Measurements from ENCODE around the gene KRTAP25-1. TPM values are rescaled to one million over a fixed set of nuclear protein-coding genes. Genes with fewer than 3 reads are reported as not detected.

Gene KRTAP25-1
- total RNA-seq, 1 experiment from 2014 or later: not detected

- H2BK5ac ChIP-seq (ENCODE audit: insufficient read length, low read length): no peak overlapping the region
- Mint-ChIP-seq H3K27me3 (ENCODE audit: low read depth) (no peaks in the 10 kb centered on the region), H3K4me1 (peaks cover 2 to 3% of the 10 kb centered on the region in 2 experiments; a peak in 3 of 4 replicates), H3K9me3 (no peaks in the 10 kb centered on the region), H3K36me3 (ENCODE audit: insufficient read depth in 1 of 3, low read depth in 3 of 3) (no peaks in the 10 kb centered on the region), H3K27ac (no peak overlapping the region), H3K4me3 (no peak overlapping the region)
- H3K4me2 ChIP-seq (ENCODE audit: insufficient read depth, insufficient read length, low read length): no peak overlapping the region
- H3K4ac ChIP-seq (ENCODE audit: low read depth, low read length): no peak overlapping the region
- H4K20me1 ChIP-seq (ENCODE audit: control insufficient read depth, insufficient read depth, insufficient read length): no peaks in the 10 kb centered on the region
- no peak overlapping the region for H3K18ac ChIP-seq (ENCODE audit: insufficient read length, low read depth, low read length)
- no peak overlapping the region for H3T11ph ChIP-seq (ENCODE audit: low read length)
- no peaks in the 10 kb centered on the region for H3K79me1 ChIP-seq (ENCODE audit: insufficient read depth, low read depth, low read length, poor library complexity, severe bottlenecking)
- H3K9ac ChIP-seq (ENCODE audit: extremely low read depth, insufficient read length, low read length): no peak overlapping the region
- H3K56ac ChIP-seq (ENCODE audit: insufficient read length, low read depth, low read length): no peak overlapping the region
- no peak overlapping the region for H2AFZ ChIP-seq (ENCODE audit: low read length)
- no peaks in the 10 kb centered on the region for H3K27me3 ChIP-seq (ENCODE audit: insufficient read depth, low read length)
- no peak overlapping the region for H4K5ac ChIP-seq (ENCODE audit: insufficient read length, low read depth, low read length)
- H2BK120ac ChIP-seq (ENCODE audit: low read depth, low read length, poor library complexity, severe bottlenecking): no peak overlapping the region
- no peak overlapping the region for H4K8ac ChIP-seq (replicated peaks; ENCODE audit: insufficient read length, low read depth, low read length)
- no peak overlapping the region for H2BK15ac ChIP-seq (ENCODE audit: low read depth, low read length)
- H3K27ac ChIP-seq (ENCODE audit: insufficient read length, low read depth, low read length): no peak overlapping the region
- no peak overlapping the region for H2BK12ac ChIP-seq (ENCODE audit: insufficient read length, low read depth, low read length)
- H3K79me2 ChIP-seq (ENCODE audit: insufficient read depth, low read length): no peaks in the 10 kb centered on the region
- H3K9me3 ChIP-seq (ENCODE audit: control insufficient read depth, low read depth, low read length): no peaks in the 10 kb centered on the region
- H2AK5ac ChIP-seq (ENCODE audit: insufficient read length, low read length): no peak overlapping the region
- no peaks in the 10 kb centered on the region for H3K23me2 ChIP-seq (ENCODE audit: insufficient read length, low read depth, low read length, poor library complexity, severe bottlenecking)
- no peak overlapping the region for H4K91ac ChIP-seq (ENCODE audit: insufficient read length, low read depth, low read length)
- no peak overlapping the region for H3K14ac ChIP-seq (ENCODE audit: insufficient read depth, low read length)
- H3K4me1 ChIP-seq (ENCODE audit: insufficient read depth, low read length): no peaks in the 10 kb centered on the region
- no peak overlapping the region for H3K23ac ChIP-seq (ENCODE audit: insufficient read length, low read depth, low read length)
- TF ChIP-seq CTCF (conservative IDR thresholded peaks at IDR 0.05): peak; percentile 74
- H2BK20ac ChIP-seq (ENCODE audit: low read depth, low read length, poor library complexity, severe bottlenecking): no peak overlapping the region
- no CpG with 5 or more reads among the region's 4 CpGs for WGBS (ENCODE audit: extremely low coverage, insufficient read length, low lambda C conversion rate)
- peak; percentile 54 for DNase-seq
Measured at GRCh38 chr21:30257773-30258172, 31.5 kb downstream of the KRTAP25-1 start.

All from H9 (cell line).